Activated CD8-positive, alpha-beta memory T cell treated with anti-CD3 and anti-CD28 coated beads, Interleukin-2, amount 10 ng/mL, durations not matched to agents 7 days and 5 days (primary cell): ENCODE results near the gene CAMKMT. TPM values are rescaled to one million over a fixed set of nuclear protein-coding genes. Genes with fewer than 3 reads are reported as not detected.

Experiments
- ATAC-seq: fragments of 150-1000 bp; cut with Tn5 transposase; one replicate; pipeline ENCODE4 v1.10.0; 2021; ENCODE audit warnings: moderate library complexity
- CTCF ChIA-PET: fragments of 350-600 bp; sonication (Branson Sonifier 250); formaldehyde crosslinking; loops from one replicate; lab custom pipeline; 2021; ENCODE audit warnings: antibody characterized with exemption; lab: Charles Lee
- DNase-seq: peaks from one replicate; pipeline ENCODE4 v3.0.0-alpha.2; 2020
- H3K27ac Mint-ChIP-seq: one replicate; pipeline ENCODE4 v1.8.0; 2021; ENCODE audit warnings: mild to moderate bottlenecking, mixed read lengths
- H3K27me3 Mint-ChIP-seq: one replicate; pipeline ENCODE4 v1.8.0; 2021; ENCODE audit warnings: mixed read lengths
- H3K36me3 Mint-ChIP-seq: one replicate; pipeline ENCODE4 v1.8.0; 2021; ENCODE audit warnings: mild to moderate bottlenecking, mixed read lengths
- H3K4me1 Mint-ChIP-seq: one replicate; pipeline ENCODE4 v1.8.0; 2021; ENCODE audit warnings: mixed read lengths
- H3K4me3 Mint-ChIP-seq: one replicate; pipeline ENCODE4 v1.8.0; 2021; ENCODE audit warnings: mild to moderate bottlenecking, moderate library complexity, mixed read lengths
- H3K9me3 Mint-ChIP-seq: one replicate; pipeline ENCODE4 v1.8.0; 2022; ENCODE audit warnings: low read depth, mixed read lengths
- total RNA-seq, 2 experiments: library from RNA; stranded (reverse); gene quantifications; one replicate each; pipeline ENCODE4 v1.2.3, GENCODE V29; 2021

The CAMKMT gene
- total RNA-seq, 2 experiments from 2014 or later, result 12.8 to 13.3 TPM

DNA sequence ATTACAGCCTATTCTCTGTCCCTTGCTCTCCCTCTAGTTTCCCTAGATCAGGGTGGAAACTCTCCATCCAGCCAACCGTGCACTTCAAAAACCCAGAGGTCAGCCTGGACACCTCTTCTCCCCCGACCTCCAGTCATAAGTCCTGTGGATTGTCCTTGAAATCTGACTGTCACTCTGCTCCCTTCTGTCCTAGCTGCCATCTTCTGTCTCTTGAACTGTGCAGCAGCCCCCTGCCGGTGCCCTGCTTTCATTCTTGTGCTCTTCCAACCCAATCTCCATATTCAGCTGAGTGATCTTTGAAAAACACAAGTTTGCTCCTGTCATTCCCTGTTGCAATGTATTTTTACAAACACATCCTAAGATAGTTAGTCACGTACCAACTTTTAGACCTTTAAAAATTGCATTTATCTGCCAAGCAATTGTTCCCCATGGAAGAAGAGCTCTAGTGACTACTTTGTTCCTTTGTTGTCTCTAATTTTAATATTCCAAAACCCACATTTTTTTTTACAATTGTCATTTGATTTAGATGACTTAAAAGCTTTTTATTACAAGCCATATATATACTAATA, 254.3 kb downstream of the CAMKMT start:
- peaks cover 12% of the 10 kb centered on the region for H3K4me1 Mint-ChIP-seq
- H3K4me3 Mint-ChIP-seq, result no peak overlapping the region
- H3K9me3 Mint-ChIP-seq, result no peaks in the 10 kb centered on the region
- ATAC-seq, result no peak
- H3K27me3 Mint-ChIP-seq, result no peaks in the 10 kb centered on the region
- CTCF ChIA-PET, result no interaction called here
- peaks cover 4% of the 10 kb centered on the region for H3K36me3 Mint-ChIP-seq
- no peak overlapping the region for H3K27ac Mint-ChIP-seq
- no peak for DNase-seq

DNA sequence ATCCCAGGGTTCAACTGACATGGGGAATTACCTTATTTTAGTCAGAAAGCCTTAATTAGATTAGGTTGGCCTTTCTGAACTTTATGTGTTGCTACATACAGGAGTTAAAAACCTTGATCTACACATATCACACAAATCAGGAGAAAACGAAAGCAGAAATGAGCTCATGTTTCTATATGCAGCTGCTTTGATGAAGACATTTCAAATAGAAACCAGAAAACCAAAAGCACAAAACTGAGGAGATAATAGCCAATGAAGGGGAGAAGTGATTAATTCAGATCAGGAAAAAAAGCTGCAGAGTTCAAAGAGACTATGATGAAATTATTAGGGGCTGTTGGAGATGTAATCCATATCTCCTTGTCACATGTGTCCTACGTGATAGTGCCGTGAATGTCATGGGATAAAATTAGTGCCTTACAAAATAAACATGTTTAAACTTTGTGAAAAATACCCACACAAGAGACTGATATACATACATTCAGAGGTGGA, 255.0 kb downstream of the CAMKMT start:
- DNase-seq (no peak), ATAC-seq (peak; percentile 88)
- no peaks in the 10 kb centered on the region for H3K9me3 Mint-ChIP-seq
- peaks cover 12% of the 10 kb centered on the region for H3K4me1 Mint-ChIP-seq
- H3K27me3 Mint-ChIP-seq, result no peaks in the 10 kb centered on the region
- CTCF ChIA-PET, result interaction anchor here (1.7 to 2.0 kb wide), 2 partner anchors 17 to 137 kb away, joined by 4 to 6 read pairs; no protein-coding TSS in a partner anchor
- H3K36me3 Mint-ChIP-seq, result peaks cover 3% of the 10 kb centered on the region
- no peak overlapping the region for H3K27ac Mint-ChIP-seq
- no peak overlapping the region for H3K4me3 Mint-ChIP-seq

DNA sequence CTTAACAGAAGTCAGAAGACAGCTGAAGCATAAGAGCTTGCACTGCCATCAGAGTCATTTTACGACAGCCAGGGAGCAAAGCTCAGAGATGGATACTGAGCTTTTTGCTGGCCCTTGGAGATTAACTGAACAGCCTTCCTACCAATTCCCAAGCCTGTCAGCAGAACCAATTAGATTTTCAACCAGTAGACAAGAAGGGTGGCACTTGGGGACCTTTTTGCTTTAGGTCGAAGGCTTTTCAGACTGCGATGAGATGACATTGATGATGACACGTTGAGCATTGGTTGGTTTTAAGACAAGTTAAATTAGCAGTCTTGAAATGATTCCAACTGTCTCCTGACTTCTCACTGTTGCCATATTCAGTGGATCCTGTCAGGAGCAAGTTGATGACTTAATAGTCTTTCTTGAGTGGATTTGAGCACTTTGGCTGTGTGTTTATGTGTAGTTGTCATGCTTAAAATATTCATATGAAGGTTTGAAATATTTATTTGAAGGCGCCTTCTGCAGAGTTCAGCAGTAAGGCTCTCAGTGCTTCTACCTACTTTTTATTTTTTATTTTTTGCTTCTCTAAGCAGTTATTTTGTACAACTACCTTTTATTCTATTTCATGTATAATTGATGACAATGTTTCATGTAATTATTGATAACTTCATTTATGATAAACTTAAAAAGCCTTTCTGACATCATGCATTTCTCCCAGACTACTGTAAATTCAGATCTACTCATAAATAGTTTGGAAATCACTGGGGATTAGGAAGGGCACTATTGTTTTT, 256.7 kb downstream of the CAMKMT start:
- H3K27me3 Mint-ChIP-seq, result no peaks in the 10 kb centered on the region
- H3K4me1 Mint-ChIP-seq, result peaks cover 12% of the 10 kb centered on the region
- DNase-seq (no peak), ATAC-seq (no peak)
- H3K4me3 Mint-ChIP-seq, result no peak overlapping the region
- H3K27ac Mint-ChIP-seq, result no peak overlapping the region
- H3K9me3 Mint-ChIP-seq, result no peaks in the 10 kb centered on the region
- CTCF ChIA-PET, result interaction anchor here (1.7 to 2.0 kb wide), 2 partner anchors 19 to 139 kb away, joined by 4 to 6 read pairs; no protein-coding TSS in a partner anchor
- peaks cover 4% of the 10 kb centered on the region for H3K36me3 Mint-ChIP-seq

DNA sequence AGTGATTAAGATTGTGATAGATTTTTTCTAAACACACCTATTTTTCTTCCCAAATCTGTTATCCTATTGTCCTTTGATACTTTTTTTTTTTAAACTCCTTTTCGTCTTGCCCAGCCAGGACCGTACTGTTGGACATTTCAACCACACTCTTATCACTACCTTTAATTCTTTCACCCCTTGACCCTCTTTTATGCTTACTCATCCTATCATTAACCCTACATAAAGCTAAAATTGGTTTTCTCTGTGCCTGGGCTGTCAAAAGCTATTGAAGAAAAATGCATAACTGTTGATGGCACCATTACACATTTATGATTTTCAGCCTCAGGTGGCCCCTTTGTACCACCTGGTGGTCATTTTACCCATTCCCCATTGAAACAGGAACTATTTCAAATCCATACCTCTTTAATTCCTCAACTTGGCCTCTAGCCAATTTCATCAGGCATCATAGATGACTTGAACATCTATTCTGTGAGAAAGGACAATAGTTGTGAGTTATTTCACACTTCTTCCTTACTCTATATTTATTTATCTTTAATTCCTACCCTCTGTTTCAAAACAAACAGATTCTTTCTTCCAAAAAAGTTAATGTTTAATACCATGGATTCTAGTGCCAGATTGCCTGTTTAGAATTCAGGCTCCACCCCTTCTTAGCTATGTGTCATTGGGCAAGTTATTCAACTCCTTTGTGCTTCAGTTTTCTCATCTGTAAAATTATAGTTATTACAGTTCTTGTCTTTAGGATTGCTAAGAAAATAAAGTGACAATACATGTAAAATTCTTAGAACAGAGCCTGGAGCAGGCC, 258.6 kb downstream of the CAMKMT start:
- DNase-seq, result no peak
- no peak overlapping the region for H3K4me3 Mint-ChIP-seq
- no peaks in the 10 kb centered on the region for H3K9me3 Mint-ChIP-seq
- no peaks in the 10 kb centered on the region for H3K27me3 Mint-ChIP-seq
- peaks cover 3% of the 10 kb centered on the region for H3K4me1 Mint-ChIP-seq
- ATAC-seq, result no peak
- peaks cover 4% of the 10 kb centered on the region for H3K36me3 Mint-ChIP-seq
- CTCF ChIA-PET, result no interaction called here
- no peak overlapping the region for H3K27ac Mint-ChIP-seq

DNA sequence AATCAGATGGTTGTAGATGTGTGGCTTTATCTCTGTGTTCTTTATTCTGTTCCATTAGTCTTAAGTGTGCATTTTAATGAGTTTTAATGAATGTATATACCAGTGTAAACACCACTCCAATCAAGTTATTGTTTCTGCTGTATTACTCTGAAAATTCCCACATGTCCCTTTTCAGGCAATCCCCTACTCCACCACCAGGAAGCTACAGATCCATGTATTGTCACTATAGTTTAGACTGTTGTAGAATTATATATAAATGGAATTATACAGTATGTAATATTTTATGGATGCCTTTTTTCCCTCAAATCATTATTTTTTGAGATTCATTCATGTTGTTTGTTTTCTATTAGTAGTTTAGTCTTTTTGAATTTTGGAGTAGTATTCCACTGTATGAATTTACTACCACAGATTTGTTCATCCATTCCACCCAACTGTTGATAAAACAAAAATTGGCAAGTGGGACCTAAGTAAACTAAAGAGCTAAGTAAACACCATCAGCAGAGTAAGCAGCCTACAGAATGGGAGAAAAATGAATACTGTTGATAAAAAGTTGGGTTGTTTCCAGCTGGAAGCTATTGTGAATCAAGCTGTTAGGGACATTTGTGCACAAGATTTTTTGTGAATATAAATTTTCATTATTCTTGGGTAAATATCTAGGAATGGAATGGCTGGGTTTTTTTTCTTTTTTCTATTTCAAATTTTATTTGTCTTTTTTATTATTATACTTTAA, 262.0 kb downstream of the CAMKMT start:
- H3K36me3 Mint-ChIP-seq, result peaks cover 4% of the 10 kb centered on the region
- no peak overlapping the region for H3K4me3 Mint-ChIP-seq
- H3K4me1 Mint-ChIP-seq, result no peaks in the 10 kb centered on the region

DNA sequence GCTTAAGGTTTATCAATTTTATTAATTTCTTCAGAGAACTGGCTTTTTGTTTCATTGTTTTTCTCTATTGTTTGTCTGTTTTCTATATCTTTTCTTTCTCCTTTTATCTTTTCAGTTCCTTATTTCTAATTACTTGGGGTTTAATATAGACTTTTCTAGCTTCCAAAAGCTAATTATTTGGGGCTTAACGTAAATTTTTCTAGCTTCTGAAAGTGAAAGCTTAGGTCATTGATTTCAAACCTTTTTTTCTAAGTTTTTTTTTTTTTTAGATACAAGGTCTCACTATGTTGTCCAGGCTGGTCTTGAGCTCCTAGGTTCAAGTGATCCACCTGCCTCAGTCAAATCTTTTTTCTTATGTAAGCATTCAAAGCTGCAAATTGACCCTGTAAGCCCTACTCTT, 266.6 kb downstream of the CAMKMT start:
- CTCF ChIA-PET, result no interaction called here
- no peak overlapping the region for H3K27ac Mint-ChIP-seq
- H3K4me1 Mint-ChIP-seq, result peaks cover 3% of the 10 kb centered on the region
- no peak for ATAC-seq
- peaks cover 2% of the 10 kb centered on the region for H3K9me3 Mint-ChIP-seq
- no peak overlapping the region for H3K4me3 Mint-ChIP-seq
- no peak for DNase-seq
- H3K36me3 Mint-ChIP-seq, result peaks cover 4% of the 10 kb centered on the region
- no peaks in the 10 kb centered on the region for H3K27me3 Mint-ChIP-seq

More for the DNA sequence above, 262.0 kb downstream of the CAMKMT start:
- Mint-ChIP-seq H3K27me3 (no peaks in the 10 kb centered on the region), H3K27ac (no peak overlapping the region), H3K9me3 (no peaks in the 10 kb centered on the region)
- no peak for DNase-seq
- no peak for ATAC-seq
- CTCF ChIA-PET, result no interaction called here

DNA sequence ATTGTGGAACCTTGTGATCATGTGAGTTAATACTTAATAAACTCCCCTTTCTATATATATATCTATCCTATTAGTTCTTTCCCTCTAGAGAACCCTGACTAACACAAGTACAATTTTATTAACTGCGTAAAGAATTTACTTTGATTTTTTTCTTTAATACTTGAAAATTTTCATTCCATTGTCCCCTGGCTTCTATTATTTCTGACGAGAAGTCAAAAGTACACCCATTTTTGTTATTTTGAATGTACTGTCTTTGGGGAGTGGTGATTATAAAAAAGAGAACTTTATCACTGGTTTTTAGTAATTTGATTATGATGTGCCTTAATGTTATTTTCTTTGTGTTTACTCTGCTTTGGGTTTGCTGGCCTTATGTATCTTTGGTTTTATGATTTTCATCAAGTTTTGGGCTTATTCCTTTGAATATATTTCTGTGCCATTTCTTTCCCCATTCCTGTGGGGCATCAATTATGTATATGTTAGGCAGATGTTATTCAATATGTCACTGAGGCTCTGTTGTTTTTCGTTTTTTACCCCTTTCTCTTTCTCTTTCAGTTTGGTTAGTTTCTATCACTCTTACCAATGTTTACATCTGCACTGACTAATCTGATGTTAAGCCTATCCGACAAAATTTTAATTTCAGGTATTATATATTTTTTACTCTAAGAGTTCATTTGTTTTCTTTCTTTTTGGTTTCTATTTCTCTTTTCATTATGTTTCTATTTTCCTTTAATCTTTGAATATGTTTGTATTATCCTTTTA, 271.4 kb downstream of the CAMKMT start:
- Mint-ChIP-seq H3K9me3 (peaks cover 3% of the 10 kb centered on the region), H3K27ac (peak overlapping the region; percentile 76), H3K27me3 (no peaks in the 10 kb centered on the region), H3K4me3 (peak overlapping the region; percentile 32), H3K4me1 (peaks cover 12% of the 10 kb centered on the region), H3K36me3 (peaks cover 8% of the 10 kb centered on the region)
- ATAC-seq (no peak), DNase-seq (no peak)
- CTCF ChIA-PET, result no interaction called here

DNA sequence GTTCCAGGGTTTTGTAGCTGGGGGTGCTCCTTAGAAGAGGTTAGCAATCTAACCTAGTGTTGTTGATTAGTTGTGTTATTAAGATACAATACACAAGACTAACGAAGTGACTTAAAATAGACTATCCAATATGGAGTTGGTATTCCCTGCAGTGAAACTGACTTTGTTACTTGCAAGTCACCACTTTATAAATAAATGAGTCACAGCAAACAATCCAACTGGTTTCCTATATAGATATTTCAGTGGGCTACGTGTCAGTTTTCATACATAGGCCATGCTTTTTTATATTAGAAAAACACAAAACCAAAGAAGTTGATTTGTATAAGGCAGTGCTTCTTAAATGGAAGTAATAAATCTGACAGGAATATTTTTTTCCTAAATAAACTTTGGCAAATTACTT, 274.0 kb downstream of the CAMKMT start:
- peaks cover 12% of the 10 kb centered on the region for H3K4me1 Mint-ChIP-seq
- CTCF ChIA-PET, result no interaction called here
- peaks cover 3% of the 10 kb centered on the region for H3K9me3 Mint-ChIP-seq

DNA sequence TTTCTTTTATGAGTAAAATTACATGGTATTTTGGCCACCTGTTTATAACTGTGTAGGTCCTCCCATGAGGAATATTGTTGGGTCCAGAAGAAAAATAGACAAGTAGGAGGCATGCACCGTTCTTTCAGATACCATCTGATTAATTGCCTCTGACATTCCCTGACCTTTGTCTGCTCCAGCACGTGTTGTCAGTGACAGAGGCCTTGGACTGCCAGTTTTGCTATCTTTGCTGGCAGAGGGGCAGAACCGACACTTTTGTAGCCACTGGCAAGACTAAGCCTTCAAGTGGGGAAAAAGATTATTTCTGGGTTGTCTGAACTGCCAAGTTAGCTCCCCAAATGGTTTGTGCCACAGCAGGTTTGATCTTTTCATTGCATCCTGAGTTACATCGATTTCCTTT, 276.9 kb downstream of the CAMKMT start:
- ATAC-seq (no peak), DNase-seq (no peak)
- H3K9me3 Mint-ChIP-seq, result no peaks in the 10 kb centered on the region
- H3K36me3 Mint-ChIP-seq, result peaks cover 3% of the 10 kb centered on the region
- CTCF ChIA-PET, result no interaction called here
- H3K27ac Mint-ChIP-seq, result no peak overlapping the region
- H3K4me3 Mint-ChIP-seq, result no peak overlapping the region
- peaks cover 6% of the 10 kb centered on the region for H3K4me1 Mint-ChIP-seq
- no peaks in the 10 kb centered on the region for H3K27me3 Mint-ChIP-seq

More for the DNA sequence above, 274.0 kb downstream of the CAMKMT start:
- Mint-ChIP-seq H3K27me3 (no peaks in the 10 kb centered on the region), H3K36me3 (peaks cover 8% of the 10 kb centered on the region), H3K27ac (no peak overlapping the region), H3K4me3 (no peak overlapping the region)
- DNase-seq, result no peak
- no peak for ATAC-seq

DNA sequence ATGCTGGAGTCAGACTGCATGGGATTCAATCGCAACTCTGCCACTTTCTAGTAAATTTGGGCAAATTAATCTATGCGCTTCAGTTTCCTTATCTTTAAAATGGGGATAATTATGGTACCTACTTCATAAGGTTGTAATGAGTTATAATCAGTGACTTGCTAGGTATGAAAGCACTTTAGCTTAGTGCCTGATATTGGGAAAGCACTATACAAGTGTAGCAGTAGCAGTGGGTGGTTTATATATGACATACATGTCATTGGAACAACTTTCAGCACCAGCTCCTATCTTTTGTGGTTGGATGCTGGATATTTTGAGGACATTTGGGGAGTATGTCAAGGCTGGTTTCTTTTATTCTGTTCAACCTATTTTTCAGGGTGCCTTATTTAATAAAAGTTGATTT, 277.7 kb downstream of the CAMKMT start:
- Mint-ChIP-seq H3K4me1 (no peaks in the 10 kb centered on the region), H3K27me3 (no peaks in the 10 kb centered on the region), H3K9me3 (no peaks in the 10 kb centered on the region), H3K36me3 (no peaks in the 10 kb centered on the region), H3K4me3 (no peak overlapping the region), H3K27ac (no peak overlapping the region)
- CTCF ChIA-PET, result no interaction called here
- ATAC-seq (no peak), DNase-seq (no peak)

DNA sequence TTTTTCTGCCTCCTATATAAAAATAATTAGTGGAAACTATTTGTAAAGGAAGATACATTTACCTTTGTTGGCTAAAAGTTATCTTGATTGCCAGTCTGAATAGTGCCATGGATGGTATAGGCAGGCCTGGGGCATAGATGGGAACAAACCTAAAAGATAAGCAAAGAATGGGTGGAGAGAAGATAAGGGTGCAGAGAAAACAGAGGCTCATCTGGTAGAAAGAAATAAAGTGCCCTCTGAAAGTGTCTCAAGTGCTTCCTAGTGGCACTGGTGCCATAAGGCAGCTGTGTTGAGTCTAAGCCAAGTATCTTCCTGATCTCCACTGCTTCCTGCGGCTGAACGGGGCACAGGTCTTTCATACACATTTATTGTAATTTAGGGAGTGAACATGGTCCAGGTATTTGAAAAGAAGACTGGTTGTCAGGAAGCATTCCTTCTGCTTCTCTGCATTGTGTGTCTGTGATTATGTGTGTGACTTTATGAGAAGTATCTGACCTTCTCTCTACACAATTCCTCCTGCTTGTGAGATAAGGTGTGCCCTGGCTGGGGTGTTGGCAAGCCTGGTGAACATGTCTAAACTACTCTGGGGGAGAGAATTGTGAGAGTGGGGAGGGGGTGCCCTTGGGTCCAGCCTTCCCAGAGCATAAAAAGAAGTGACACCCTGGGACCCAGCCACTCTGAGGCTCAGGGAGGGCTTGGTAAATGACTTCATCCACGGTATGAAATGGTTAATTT, 280.5 kb downstream of the CAMKMT start:
- ATAC-seq, result no peak
- H3K9me3 Mint-ChIP-seq, result no peaks in the 10 kb centered on the region
- no peaks in the 10 kb centered on the region for H3K27me3 Mint-ChIP-seq
- no peak overlapping the region for H3K4me3 Mint-ChIP-seq
- H3K4me1 Mint-ChIP-seq, result no peaks in the 10 kb centered on the region
- DNase-seq, result no peak
- H3K36me3 Mint-ChIP-seq, result no peaks in the 10 kb centered on the region
- no peak overlapping the region for H3K27ac Mint-ChIP-seq
- CTCF ChIA-PET, result no interaction called here

DNA sequence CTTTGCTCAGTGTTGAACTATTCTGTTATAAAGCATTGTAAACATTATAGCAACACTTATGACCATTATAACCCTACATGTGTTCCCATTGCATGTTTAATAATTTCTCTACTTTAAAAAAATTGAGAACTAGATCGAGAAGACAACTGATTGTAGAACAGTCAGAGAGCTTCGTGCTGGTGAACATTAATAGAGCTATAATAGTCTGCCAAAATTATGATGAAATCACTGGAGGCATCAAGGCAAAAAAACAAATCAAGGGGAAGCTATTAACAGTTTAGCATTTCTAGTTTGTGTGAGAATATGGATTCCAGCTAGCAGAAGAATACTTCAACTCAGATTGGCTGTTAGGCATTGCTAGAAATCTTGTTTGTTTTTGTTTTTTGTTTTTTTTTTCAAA, 284.2 kb downstream of the CAMKMT start:
- Mint-ChIP-seq H3K4me1 (no peaks in the 10 kb centered on the region), H3K27ac (no peak overlapping the region), H3K4me3 (no peak overlapping the region), H3K36me3 (no peaks in the 10 kb centered on the region), H3K27me3 (no peaks in the 10 kb centered on the region), H3K9me3 (no peaks in the 10 kb centered on the region)
- DNase-seq (no peak), ATAC-seq (no peak)
- CTCF ChIA-PET, result no interaction called here
